Forelimb muscle (tissue), 1 donor: ENCODE results near the gene SNN. TPM values are rescaled to one million over a fixed set of nuclear protein-coding genes. Genes with fewer than 3 reads are reported as not detected.

Experiments used
- DNase-seq: peaks from one replicate; pipeline ENCODE4 v3.0.0-alpha.2; 2013; ENCODE audit warnings: low read depth
- polyA plus RNA-seq: library from polyadenylated mRNA; unstranded; fragments of 120-200 nt; gene quantifications from one replicate; pipeline ENCODE4 v1.2.1, GENCODE V29; 2013; ENCODE audit not compliant: insufficient read length

SNN gene
- polyA plus RNA-seq, 1 donor, result 24.7 TPM

GRCh38 chr16:11677959-11678881 is 10.0 kb downstream of the SNN start:
- DNase-seq, result no peak

- DNase-seq, result no peak
Measured at GRCh38 chr16:11679250-11679649, 11.0 kb downstream of the SNN start.

GRCh38 chr16:11679941-11680911 is 12.0 kb downstream of the SNN start:
- DNase-seq, result no peak

GRCh38 chr16:11681556-11681955 is 13.3 kb downstream of the SNN start:
- no peak for DNase-seq

GRCh38 chr16:11681976-11682654 is 13.9 kb downstream of the SNN start:
- DNase-seq, result no peak

- DNase-seq, result no peak
Measured at GRCh38 chr16:11682655-11683096, 14.4 kb downstream of the SNN start.

- no peak for DNase-seq
Measured at GRCh38 chr16:11683145-11683544, 14.9 kb downstream of the SNN start.

GRCh38 chr16:11684231-11685025 is 16.2 kb downstream of the SNN start:
- DNase-seq, result no peak

GRCh38 chr16:11685844-11686618 is 17.8 kb downstream of the SNN start:
- no peak for DNase-seq

- DNase-seq, result no peak
Measured at GRCh38 chr16:11686713-11687380, 18.6 kb downstream of the SNN start.

- no peak for DNase-seq
Measured at GRCh38 chr16:11687601-11688519, 19.6 kb downstream of the SNN start.

- DNase-seq, result no peak
Measured at GRCh38 chr16:11688520-11688886, 20.2 kb downstream of the SNN start.

GRCh38 chr16:11689031-11689840 is 21.0 kb downstream of the SNN start:
- DNase-seq, result no peak

- no peak for DNase-seq
Measured at GRCh38 chr16:11691235-11691634, 23.0 kb downstream of the SNN start.

GRCh38 chr16:11691771-11692170 is 23.5 kb downstream of the SNN start:
- no peak for DNase-seq

- DNase-seq, result no peak
Measured at GRCh38 chr16:11692171-11692570, 23.9 kb downstream of the SNN start.

- DNase-seq, result no peak
Measured at GRCh38 chr16:11692651-11693050, 24.4 kb downstream of the SNN start.
